Gastroesophageal sphincter (tissue), 4 donors: ENCODE data around the gene ZPBP2. TPM values are rescaled to one million over a fixed set of nuclear protein-coding genes. Genes with fewer than 3 reads are reported as not detected.
"Not testable (repeated sequence)": the region's sequence is repeated elsewhere in the genome, so short reads cannot be mapped to it uniquely, and the experiment has no call there.

Experiments
- ATAC-seq: fragments of 150-250 bp; one replicate; pipeline ENCODE4 v1.9.1; 2016; ENCODE audit warnings: mild to moderate bottlenecking, moderate library complexity
- H3K27ac ChIP-seq, 4 donors: fragments of 200-600 bp; sonication (generic) in 3 of 4; 1 replicate in 3 of 4; 2 replicates in 1 of 4; pipeline ENCODE4 v1.5.1; 2016 to 2019
- H3K27me3 ChIP-seq: fragments of 200-600 bp; sonication (generic); one replicate; pipeline ENCODE4 v1.5.1; 2019
- H3K36me3 ChIP-seq, 2 donors: fragments of 200-600 bp; sonication (generic); one replicate each; pipeline ENCODE4 v1.5.1; 2019; ENCODE audit warnings: control low read depth in 1 of 2
- H3K4me1 ChIP-seq, 3 donors: fragments of 200-600 bp; sonication (generic); 1 replicate in 2 of 3; 2 replicates in 1 of 3; pipeline ENCODE4 v1.5.1; 2016 to 2019; ENCODE audit warnings: control low read depth in 2 of 3
- H3K4me3 ChIP-seq, 2 donors: fragments of 200-600 bp; sonication (generic); one replicate each; pipeline ENCODE4 v1.5.1; 2019; ENCODE audit warnings: mild to moderate bottlenecking in 1 of 2, moderate library complexity in 1 of 2
- H3K9me3 ChIP-seq, 3 donors: fragments of 200-600 bp; sonication (generic); one replicate each; pipeline ENCODE4 v1.5.1; 2017 to 2019; ENCODE audit warnings: control low read depth in 2 of 3
- EP300 ChIP-seq: sonication (generic); formaldehyde crosslinking; IDR thresholded peaks from one replicate; pipeline ENCODE4 v1.6.1; 2017; ENCODE audit warnings: antibody characterized with exemption, mild to moderate bottlenecking
- POLR2A ChIP-seq, 2 donors: fragments of 450-650 bp; IDR thresholded peaks; one replicate each; pipeline ENCODE4 v1.6.1; 2017; ENCODE audit warnings: antibody characterized with exemption in 2 of 2, mild to moderate bottlenecking in 2 of 2, moderate library complexity in 1 of 2
- POLR2AphosphoS5 ChIP-seq: sonication (generic); formaldehyde crosslinking; IDR thresholded peaks from one replicate; pipeline ENCODE4 v1.6.1; 2017; ENCODE audit warnings: antibody characterized with exemption
- WGBS, 2 donors: methylation state at CpG; one replicate each; pipeline ENCODE4 v1.1.5; 2018; ENCODE audit warnings: low coverage in 1 of 2; 5-methylcytosine and 5-hydroxymethylcytosine counted together
- total RNA-seq, 4 donors: library from RNA; depleted of rRNA; stranded (reverse); fragments of >200 nt; gene quantifications; one replicate each; pipeline ENCODE4 v1.1.0, GENCODE V29; 2016
- TF ChIP-seq, protein P1 (sequence below), 4 experiments: fragments of 200-600 bp in 2 of 4; fragments of 450-650 bp in 2 of 4; sonication (generic) in 1 of 4; IDR thresholded peaks; one replicate each; pipeline ENCODE4 v1.5.1; 2017 to 2019; ENCODE audit warnings: antibody characterized with exemption in 4 of 4, mild to moderate bottlenecking in 2 of 4, moderate library complexity in 2 of 4

ZPBP2 gene
- total RNA-seq, 4 donors from 2014 or later: not detected

DNA sequence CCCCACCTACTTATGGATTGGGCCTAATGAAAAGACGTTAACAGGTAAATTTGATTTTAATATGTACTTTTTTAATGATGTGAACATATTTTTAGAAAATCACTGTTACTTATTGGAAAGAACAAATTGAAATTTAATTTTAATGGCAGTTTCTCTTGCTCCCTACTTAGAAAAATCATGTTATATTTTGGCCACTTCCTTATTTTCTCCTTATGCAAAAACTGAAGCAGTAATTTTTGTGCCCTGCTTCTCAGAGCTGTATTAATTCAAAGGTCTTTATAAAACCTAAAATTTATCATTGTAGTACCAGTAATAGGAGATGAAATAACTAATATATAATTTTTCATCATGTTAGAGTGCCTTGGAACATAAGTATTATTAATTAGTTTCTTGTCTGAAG, 2.8 kb downstream of the ZPBP2 start:
- Histone ChIP-seq H3K27ac (no peak overlapping the region), H3K4me1 (no peaks in the 10 kb centered on the region), H3K9me3 (peaks cover 0 to 17% (median 0%) of the 10 kb centered on the region in 3 donors), H3K27me3 (peaks cover 55% of the 10 kb centered on the region), H3K4me3 (no peak overlapping the region), H3K36me3 (no peaks in the 10 kb centered on the region)
- WGBS, 2 donors: 80 to 94% methylated on average over 1 of the region's 1 CpG
- TF ChIP-seq EP300: no peak
- no peak for TF ChIP-seq POLR2A (IDR thresholded peaks at IDR 0.05)
- TF ChIP-seq POLR2AphosphoS5: no peak
- TF ChIP-seq, protein P1, sequence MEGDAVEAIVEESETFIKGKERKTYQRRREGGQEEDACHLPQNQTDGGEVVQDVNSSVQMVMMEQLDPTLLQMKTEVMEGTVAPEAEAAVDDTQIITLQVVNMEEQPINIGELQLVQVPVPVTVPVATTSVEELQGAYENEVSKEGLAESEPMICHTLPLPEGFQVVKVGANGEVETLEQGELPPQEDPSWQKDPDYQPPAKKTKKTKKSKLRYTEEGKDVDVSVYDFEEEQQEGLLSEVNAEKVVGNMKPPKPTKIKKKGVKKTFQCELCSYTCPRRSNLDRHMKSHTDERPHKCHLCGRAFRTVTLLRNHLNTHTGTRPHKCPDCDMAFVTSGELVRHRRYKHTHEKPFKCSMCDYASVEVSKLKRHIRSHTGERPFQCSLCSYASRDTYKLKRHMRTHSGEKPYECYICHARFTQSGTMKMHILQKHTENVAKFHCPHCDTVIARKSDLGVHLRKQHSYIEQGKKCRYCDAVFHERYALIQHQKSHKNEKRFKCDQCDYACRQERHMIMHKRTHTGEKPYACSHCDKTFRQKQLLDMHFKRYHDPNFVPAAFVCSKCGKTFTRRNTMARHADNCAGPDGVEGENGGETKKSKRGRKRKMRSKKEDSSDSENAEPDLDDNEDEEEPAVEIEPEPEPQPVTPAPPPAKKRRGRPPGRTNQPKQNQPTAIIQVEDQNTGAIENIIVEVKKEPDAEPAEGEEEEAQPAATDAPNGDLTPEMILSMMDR (IDR thresholded peaks at IDR 0.05): no peak
- ATAC-seq: no peak

DNA sequence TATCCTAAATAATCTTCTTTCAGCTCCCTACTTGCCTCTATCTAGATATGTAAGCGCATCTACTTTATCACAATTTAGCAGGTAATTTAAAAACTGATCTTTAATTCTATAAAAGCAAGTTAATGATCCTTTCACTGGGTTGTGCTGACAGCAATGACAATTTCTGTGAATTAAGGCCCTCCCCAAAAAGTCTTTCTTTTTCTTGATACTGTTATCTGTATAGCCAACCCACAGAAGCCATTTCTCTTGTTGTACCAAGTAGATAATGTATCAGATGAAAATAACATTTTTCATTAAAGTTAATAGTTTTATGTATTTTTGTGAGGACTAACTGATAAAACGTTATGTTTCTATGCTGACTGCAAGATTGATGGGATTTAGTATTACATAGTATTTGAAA, 3.8 kb downstream of the ZPBP2 start:
- ATAC-seq: no peak
- 59 to 75% methylated on average over 2 of the region's 2 CpGs for WGBS, 2 donors

DNA sequence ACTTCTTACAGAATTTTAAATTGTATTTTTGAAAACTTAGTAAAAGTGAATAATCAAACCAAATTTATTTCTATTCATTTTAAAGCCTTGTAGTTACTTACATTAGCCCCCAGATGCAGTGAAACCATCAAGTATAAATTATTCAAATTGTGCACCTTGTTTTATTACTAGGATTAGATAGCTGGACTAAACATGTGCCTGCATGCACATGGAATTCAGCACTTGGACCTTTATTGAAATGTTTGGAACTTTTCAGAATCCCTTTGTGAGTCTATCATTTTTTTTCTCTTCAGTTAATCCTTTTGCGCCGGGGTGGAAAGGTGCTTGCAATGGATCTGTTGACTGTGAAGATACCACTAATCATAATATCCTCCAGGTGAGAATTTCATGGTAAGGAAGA, 4.7 kb downstream of the ZPBP2 start:
- no peak for ATAC-seq
- TF ChIP-seq, protein P1 (IDR thresholded peaks at IDR 0.05): no peak
- no peak for TF ChIP-seq POLR2A (IDR thresholded peaks at IDR 0.05)
- no peak for TF ChIP-seq EP300
- TF ChIP-seq POLR2AphosphoS5: no peak
- H3K27me3 ChIP-seq: peaks cover 46% of the 10 kb centered on the region
- no peaks in the 10 kb centered on the region for H3K36me3 ChIP-seq
- no peaks in the 10 kb centered on the region for H3K4me1 ChIP-seq
- H3K9me3 ChIP-seq: peaks cover 0 to 10% (median 0%) of the 10 kb centered on the region in 3 donors
- H3K27ac ChIP-seq: no peak overlapping the region
- no peak overlapping the region for H3K4me3 ChIP-seq
- WGBS, 2 donors: 73 to 83% methylated on average over 2 of the region's 2 CpGs

More for the DNA sequence above, 3.8 kb downstream of the ZPBP2 start:
- Histone ChIP-seq H3K36me3 (no peaks in the 10 kb centered on the region), H3K9me3 (peaks cover 0 to 17% (median 0%) of the 10 kb centered on the region in 3 donors), H3K4me1 (no peaks in the 10 kb centered on the region), H3K4me3 (no peak overlapping the region), H3K27me3 (peaks cover 49% of the 10 kb centered on the region), H3K27ac (no peak overlapping the region)
- TF ChIP-seq, protein P1 (IDR thresholded peaks at IDR 0.05): no peak
- TF ChIP-seq POLR2A (IDR thresholded peaks at IDR 0.05): no peak
- TF ChIP-seq POLR2AphosphoS5: no peak
- no peak for TF ChIP-seq EP300

DNA sequence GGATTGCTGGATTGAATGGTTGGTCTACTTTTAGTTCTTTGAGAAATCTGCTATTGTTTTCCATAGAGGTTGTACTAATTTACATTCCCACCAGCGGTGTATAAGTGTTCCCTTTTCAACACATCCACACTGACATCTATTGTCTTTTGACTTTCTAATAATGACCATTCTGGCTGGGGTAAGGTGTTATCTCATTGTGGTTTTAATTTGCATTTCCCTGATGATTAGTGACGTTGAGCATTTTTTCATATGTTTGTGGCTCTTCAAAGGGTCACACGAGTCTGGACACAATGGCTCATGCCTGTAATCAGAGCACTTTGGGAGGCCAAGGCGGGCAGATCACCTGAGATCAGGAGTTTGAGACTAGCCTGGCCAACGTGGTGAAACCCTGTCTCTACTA, 18.1 kb downstream of the ZPBP2 start:
- ATAC-seq, H3K9me3 ChIP-seq, H3K4me3 ChIP-seq, H3K27ac ChIP-seq, H3K36me3 ChIP-seq, H3K4me1 ChIP-seq: not testable (repeated sequence)
- 62 to 86% methylated on average over 3 to 4 of the region's 5 CpGs for WGBS, 2 donors
- H3K27me3 ChIP-seq: peaks cover 47% of the 10 kb centered on the region

DNA sequence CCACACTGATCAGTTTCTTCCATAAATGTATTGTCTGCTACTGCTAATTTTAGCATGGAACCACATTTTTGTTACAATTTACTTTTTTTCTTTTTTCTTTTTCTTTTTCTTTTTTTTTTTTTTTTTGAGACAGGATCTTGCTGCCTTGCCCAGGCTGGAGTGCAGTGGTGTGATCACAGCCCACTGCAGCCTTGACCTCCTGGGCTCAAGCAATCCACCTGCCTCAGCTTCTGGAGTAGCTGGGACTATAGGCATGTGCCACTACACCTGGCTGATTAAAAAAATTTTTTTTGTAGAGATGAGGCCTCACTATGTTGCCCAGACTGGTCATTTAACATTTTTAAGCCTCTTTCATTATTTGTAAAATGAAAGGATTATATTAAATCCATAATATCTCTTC, 19.1 kb downstream of the ZPBP2 start:
- ATAC-seq: no peak
- peaks cover 0 to 5% (median 0%) of the 10 kb centered on the region in 3 donors for H3K9me3 ChIP-seq
- TF ChIP-seq EP300: no peak
- TF ChIP-seq POLR2AphosphoS5: no peak
- TF ChIP-seq POLR2A (IDR thresholded peaks at IDR 0.05): no peak
- TF ChIP-seq, protein P1 (IDR thresholded peaks at IDR 0.05): no peak
- H3K4me3 ChIP-seq: no peak overlapping the region
- no peak overlapping the region for H3K27ac ChIP-seq
- no peaks in the 10 kb centered on the region for H3K36me3 ChIP-seq
- peaks cover 55% of the 10 kb centered on the region for H3K27me3 ChIP-seq
- no peaks in the 10 kb centered on the region for H3K4me1 ChIP-seq
